ENCODE results near the gene LDLRAD3.
"Not testable (repeated sequence)": the region's sequence is repeated elsewhere in the genome, so short reads cannot be mapped to it uniquely, and the experiment has no call there.

LDLRAD3 gene

GRCh38 chr11:35943713-35944502 is at the start of gene LDLRAD3:
Gene LDLRAD3, plus strand, starts transcription at chr11:35944062. Its CDS starts 37 bp downstream, at chr11:35944099.
- in situ Hi-C loops (cut with MboI; ENCODE audit: low sequenced_read_pairs): no loop called here

GRCh38 chr11:35897019-35897418 is 46.8 kb upstream of the LDLRAD3 start:
- in situ Hi-C loops (cut with MboI; ENCODE audit: low sequenced_read_pairs): no loop called here

- in situ Hi-C loops (cut with MboI; ENCODE audit: low sequenced_read_pairs): no loop called here
Observed at GRCh38 chr11:35902961-35903360, 40.9 kb upstream of the LDLRAD3 start.

GRCh38 chr11:35905646-35906276 is 38.1 kb upstream of the LDLRAD3 start:
- in situ Hi-C loops (cut with MboI; ENCODE audit: low sequenced_read_pairs): no loop called here

GRCh38 chr11:35906277-35906661 is 37.6 kb upstream of the LDLRAD3 start:
- in situ Hi-C loops (cut with MboI; ENCODE audit: low sequenced_read_pairs): no loop called here

- in situ Hi-C loops (cut with MboI; ENCODE audit: low sequenced_read_pairs): no loop called here
Observed at GRCh38 chr11:35906681-35907080, 37.2 kb upstream of the LDLRAD3 start.

GRCh38 chr11:35907648-35908431 is 36.0 kb upstream of the LDLRAD3 start:
- in situ Hi-C loops (cut with MboI; ENCODE audit: low sequenced_read_pairs): no loop called here

- in situ Hi-C loops (cut with MboI; ENCODE audit: low sequenced_read_pairs): not testable (repeated sequence)
Observed at GRCh38 chr11:35908432-35908771, 35.5 kb upstream of the LDLRAD3 start.

- in situ Hi-C loops (cut with MboI; ENCODE audit: low sequenced_read_pairs): no loop called here
Observed at GRCh38 chr11:35909511-35910265, 34.2 kb upstream of the LDLRAD3 start.

- in situ Hi-C loops (cut with MboI; ENCODE audit: low sequenced_read_pairs): no loop called here
Observed at GRCh38 chr11:35911013-35911412, 32.8 kb upstream of the LDLRAD3 start.

GRCh38 chr11:35911616-35912165 is 32.2 kb upstream of the LDLRAD3 start:
- in situ Hi-C loops (cut with MboI; ENCODE audit: low sequenced_read_pairs): no loop called here

GRCh38 chr11:35912436-35912835 is 31.4 kb upstream of the LDLRAD3 start:
- in situ Hi-C loops (cut with MboI; ENCODE audit: low sequenced_read_pairs): not testable (repeated sequence)

- in situ Hi-C loops (cut with MboI; ENCODE audit: low sequenced_read_pairs): no loop called here
Observed at GRCh38 chr11:35912883-35913624, 30.8 kb upstream of the LDLRAD3 start.

GRCh38 chr11:35914816-35915215 is 29.0 kb upstream of the LDLRAD3 start:
- in situ Hi-C loops (cut with MboI; ENCODE audit: low sequenced_read_pairs): no loop called here

GRCh38 chr11:35916270-35916669 is 27.6 kb upstream of the LDLRAD3 start:
- in situ Hi-C loops (cut with MboI; ENCODE audit: low sequenced_read_pairs): no loop called here

GRCh38 chr11:35917676-35918075 is 26.2 kb upstream of the LDLRAD3 start:
- in situ Hi-C loops (cut with MboI; ENCODE audit: low sequenced_read_pairs): no loop called here

GRCh38 chr11:35918716-35919115 is 25.1 kb upstream of the LDLRAD3 start:
- in situ Hi-C loops (cut with MboI; ENCODE audit: low sequenced_read_pairs): no loop called here

- in situ Hi-C loops (cut with MboI; ENCODE audit: low sequenced_read_pairs): no loop called here
Observed at GRCh38 chr11:35919244-35919643, 24.6 kb upstream of the LDLRAD3 start.

GRCh38 chr11:35923452-35923851 is 20.4 kb upstream of the LDLRAD3 start:
- in situ Hi-C loops (cut with MboI; ENCODE audit: low sequenced_read_pairs): no loop called here

GRCh38 chr11:35924811-35925210 is 19.1 kb upstream of the LDLRAD3 start:
- in situ Hi-C loops (cut with MboI; ENCODE audit: low sequenced_read_pairs): no loop called here
